Caki2 (cell line): ENCODE data around the gene TRIM63. TPM values are rescaled to one million over a fixed set of nuclear protein-coding genes. Genes with fewer than 3 reads are reported as not detected.
"Not testable (repeated sequence)": the region's sequence is repeated elsewhere in the genome, so short reads cannot be mapped to it uniquely, and the experiment has no call there.

ENCODE experiments used
- DNase-seq: peaks from one replicate; pipeline ENCODE4 v3.0.0-alpha.2; 2015; ENCODE audit warnings: low read depth
- in situ Hi-C: cut with HindIII; loops from 2 replicates; pipeline ENCODE4 v1.10.0; 2016; ENCODE audit warnings: low sequenced_read_pairs, low pct_unique_long_range_greater_than_20kb, mixed read lengths
- total RNA-seq: library from RNA; depleted of rRNA; stranded (reverse); fragments of >200 nt; shearing (Covaris generic); gene quantifications from 2 replicates; pipeline ENCODE4 v1.2.3, GENCODE V29; 2014; ENCODE audit warnings: low replicate concordance; rRNA removed

Gene TRIM63
- not detected in 2 replicates for total RNA-seq

DNA sequence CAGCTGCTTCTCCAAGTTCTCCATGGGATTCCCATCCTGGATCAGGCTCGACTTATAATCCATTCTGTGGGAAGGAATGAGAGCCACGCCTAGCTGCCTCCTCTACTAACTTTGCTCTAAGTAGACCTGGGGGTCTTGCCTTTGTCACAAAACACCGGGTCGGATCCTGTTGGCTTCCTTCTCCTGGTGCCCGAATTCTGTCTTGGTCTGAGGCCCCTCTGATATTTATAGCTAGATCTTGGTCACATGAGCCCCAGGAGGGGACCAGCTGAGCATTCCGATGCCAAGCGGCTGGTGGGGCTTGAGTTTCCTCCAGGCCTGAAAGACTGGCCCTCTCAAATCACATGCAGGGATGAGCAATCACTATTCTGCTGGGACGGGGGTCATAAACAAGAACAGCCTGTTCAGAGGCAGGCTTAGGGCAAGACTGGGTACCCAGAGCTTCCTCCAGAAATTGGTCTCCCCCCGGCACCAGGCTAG is at the start of gene TRIM63:
Gene TRIM63, minus strand, starts transcription at position 199 of the 480 bp plus-strand sequence. Its CDS starts 136 bp downstream, at position 63.
- DNase-seq: no peak
- in situ Hi-C loops: no loop called here

DNA sequence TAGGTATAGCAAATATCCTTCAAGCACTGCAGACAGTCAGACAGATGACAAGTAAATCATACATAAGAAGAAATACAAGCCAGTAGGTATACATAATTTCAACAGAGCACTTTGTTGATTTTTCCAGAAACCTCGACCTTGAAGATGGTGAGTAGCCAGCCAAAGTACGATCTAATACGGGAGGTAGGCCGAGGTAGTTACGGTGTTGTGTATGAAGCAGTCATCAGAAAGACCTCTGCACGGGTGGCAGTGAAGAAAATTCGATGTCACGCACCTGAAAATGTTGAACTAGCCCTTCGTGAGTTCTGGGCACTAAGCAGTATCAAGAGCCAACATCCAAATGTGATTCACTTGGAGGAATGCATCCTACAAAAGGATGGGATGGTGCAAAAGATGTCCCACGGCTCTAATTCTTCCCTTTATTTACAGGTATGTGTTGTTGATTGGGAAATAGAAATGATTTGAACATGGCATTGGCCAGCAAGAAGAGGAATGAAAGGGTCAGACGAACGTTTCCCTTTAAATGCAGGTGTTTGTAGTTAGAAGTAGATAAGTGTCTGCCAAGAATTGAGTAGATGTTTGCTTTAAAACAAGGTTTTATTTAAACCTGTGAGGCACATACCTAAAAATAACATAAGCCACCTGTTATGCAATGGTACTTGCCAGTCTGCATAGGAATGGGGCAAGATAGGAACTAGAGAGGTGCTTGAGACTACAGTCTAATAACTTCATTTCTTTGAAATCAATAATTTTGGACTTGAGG is 46.9 kb upstream of the TRIM63 start:
- in situ Hi-C loops: no loop called here
- no peak for DNase-seq

DNA sequence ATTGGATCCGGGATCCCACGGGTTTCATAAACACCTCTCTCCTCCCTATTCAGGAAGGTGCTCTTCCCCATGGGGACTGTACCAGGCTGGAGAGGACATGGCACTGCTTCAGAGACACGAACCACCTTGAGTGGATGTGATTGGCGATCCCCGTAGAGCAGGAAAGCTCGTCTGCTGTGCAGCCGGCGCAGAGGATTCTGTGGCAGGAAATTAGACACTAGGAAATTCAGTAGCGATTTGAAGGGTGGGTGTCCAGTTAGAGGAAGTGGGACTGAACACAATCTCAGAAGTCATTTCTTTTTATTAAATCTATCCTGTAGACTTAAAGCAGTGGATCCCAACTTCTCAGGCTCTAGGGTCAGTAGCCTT is 45.0 kb upstream of the TRIM63 start:
- no peak for DNase-seq
- in situ Hi-C loops: no loop called here

DNA sequence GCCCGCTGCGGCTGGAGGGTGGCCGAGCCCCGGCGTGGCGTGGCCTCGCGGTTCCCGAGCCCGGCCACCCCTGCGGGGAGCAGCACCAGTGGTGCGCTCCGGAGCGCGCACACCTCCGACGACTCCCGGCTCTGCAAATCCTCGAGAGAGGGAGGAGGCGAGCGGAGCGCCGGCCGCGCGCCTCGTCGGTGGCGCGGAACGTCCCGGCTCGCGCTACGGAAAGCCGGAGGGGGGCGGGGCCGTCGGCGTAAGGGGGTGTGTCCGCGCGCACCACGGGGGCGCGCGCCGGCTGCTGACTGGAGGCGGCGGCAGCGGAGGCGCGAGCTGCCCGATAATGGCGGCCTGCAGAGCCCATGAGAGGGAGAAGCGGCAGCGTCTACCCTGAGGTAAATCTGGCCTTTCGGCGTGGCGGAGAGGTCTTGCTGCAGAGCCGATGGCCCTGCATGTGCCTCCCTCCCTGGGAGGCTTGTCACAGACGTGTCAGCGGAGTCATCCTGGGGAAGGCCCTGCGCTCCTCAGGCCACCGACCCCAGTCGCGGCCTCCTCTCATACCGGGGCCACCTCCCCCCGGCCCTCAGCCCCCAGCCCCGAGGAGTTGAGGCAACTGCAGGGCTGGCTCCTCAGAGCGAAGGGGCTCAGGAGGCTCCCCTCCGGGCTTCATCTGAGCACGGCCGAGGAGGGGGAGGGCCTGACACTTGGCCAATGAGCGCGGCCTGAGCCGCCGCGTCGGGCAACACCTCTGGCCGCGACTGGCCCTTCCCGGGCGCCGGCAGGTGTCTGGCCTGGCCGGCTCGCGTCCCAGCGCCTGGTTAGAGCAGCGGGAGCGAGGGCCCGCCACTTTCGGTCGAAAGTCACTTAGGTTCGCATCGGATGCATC is 44.3 kb upstream of the TRIM63 start, which contains the start of gene PDIK1L:
Gene PDIK1L, plus strand, starts transcription at position 295 of the 877 bp plus-strand sequence. CDS start 2,485 bp downstream, outside the sequence.
- DNase-seq: peak; percentile 96
- in situ Hi-C loops: no loop called here

DNA sequence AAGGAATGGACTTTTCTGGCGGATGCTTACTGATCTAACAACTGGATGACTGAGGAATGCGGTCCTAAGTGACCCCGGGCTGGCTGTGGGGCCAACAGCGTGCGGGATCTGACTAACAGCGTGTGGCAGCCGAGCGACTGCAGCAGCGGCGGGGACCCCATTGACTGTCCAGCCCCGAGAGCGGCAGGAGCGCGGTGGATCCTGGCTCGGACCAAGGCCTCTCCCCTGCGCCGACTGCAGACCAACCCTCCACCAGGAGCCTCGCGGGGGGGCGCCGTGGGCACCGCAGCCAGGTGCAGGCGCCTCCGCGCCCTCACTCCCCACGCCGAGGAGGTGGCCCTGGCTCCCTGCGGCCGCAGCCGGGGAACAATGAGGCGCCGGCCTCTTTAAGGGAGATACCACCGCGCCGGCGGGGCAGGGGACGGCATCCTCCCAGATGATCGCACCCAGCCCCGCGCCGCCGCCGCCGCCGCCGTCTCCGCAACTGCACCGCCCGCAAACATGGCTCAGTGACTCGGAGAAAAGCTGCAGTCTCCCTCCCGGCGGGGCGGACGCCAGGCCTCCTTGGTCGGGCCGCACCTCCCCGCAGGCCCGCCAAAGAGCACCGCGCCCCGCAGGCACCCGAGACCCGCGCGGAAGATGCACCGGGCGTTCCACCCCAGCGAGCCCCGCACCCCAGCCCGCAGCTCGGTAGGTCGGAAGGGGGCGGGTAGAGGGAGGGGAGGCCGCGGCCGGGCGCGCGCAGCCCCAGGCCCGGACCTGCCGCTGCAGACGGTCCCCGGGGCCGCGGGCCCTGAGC is 43.5 kb upstream of the TRIM63 start:
- DNase-seq: peak; percentile 76
- in situ Hi-C loops: no loop called here

DNA sequence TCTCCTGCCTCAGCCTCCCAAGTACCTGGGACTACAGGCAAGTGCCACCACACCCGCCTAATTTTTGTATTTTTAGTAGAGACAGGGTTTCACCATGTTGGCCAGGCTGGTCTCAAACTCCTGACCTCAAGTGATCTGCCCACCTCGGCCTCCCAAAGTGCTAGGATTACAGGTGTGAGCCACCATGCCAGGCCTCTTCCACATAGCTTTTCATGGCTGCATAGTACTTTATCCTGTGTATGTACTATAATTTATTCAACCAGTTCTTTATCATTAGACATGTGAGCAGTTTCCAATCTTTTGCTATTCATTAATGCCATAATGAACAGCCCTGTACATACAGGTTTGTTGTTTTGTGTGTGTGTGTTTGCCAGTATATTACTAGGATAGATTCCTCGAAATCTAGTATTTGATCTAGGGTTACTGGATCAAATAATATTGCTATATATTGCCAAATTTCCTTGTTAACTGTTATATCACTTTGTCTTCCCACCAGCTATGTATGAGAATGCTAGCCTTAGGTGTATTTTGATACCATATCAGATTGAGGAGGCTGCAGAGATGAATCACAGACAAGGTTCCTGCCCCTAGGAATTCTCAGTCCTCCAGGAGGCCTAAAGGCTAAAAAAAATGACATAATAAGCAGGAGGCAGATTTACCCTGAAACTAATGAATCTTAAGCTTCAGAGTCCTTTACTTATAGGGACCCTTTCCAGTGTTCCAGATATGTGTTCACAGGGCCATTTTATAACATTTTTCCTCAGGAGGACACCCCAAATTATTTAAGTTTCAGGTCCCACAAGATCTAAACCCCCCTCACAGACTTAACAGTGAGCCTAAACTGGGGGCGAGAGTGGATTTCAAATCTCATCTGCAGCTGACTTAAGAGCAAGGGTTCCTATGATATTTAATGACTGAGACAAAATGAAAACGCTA is 42.1 kb upstream of the TRIM63 start:
- no peak for DNase-seq
- in situ Hi-C loops: loop anchor here (10.0 kb wide), 1 partner anchor 125 kb away; the partner anchor contains the start of gene CEP85

DNA sequence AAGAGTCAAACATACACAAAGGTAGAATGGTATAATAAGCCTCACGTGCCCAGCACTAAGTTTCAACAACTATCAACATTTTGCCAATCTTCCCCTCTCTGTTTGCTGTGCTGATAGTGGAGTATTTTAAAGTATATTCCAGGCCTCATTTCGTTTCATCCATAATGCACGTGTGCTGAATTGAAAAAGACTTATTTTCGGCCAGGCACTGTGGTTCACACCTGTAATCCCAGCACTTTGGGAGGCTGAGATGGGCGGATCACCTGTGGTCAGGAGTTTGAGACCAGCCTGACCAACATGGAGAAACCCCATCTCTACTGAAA is 37.8 kb upstream of the TRIM63 start:
- DNase-seq: not testable (repeated sequence)
- in situ Hi-C loops: loop anchor here (10.0 kb wide), 1 partner anchor 130 kb away; the partner anchor contains the start of gene CEP85

DNA sequence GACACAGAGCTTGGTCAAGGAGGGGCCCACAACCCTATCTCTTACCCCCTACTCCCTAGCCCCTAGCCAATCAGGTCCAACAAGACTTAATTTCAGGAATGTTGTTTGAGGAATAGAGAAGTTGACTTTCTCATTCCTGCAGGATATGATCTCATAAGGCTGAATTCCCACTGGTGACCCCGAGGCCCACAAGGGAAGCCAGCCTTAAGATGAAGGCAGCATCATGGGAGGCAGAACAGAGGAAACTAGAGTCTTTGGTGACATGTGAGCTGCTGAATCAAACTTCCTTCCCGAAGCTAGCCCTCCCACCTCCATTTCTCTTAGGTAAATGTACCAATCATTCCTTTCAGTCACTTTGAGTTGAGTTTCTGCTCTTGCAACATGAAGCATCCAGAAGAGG is 35.1 kb upstream of the TRIM63 start:
- in situ Hi-C loops: loop anchor here (10.0 kb wide), 1 partner anchor 132 kb away; the partner anchor contains the start of gene CEP85

DNA sequence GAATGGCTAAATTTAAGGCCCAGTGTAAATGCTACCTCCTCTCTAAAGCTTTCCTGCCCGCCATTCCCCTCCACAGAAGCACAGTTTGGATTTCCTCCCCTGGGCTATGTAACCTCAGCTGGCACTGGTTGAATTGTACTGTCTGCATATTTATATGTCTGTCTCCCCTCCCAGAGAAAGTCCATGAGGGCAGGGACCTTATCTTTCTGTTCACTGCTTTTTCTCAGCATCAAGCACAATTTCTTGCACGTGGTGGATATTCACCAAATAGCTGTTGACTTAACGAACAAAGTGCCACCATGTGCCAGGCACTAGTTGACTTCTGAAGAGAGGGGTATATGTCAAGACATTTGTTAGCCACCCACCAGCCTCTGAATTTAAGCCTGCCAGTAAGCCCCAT is 34.7 kb upstream of the TRIM63 start:
- no peak for DNase-seq
- in situ Hi-C loops: loop anchor here (10.0 kb wide), 1 partner anchor 133 kb away; the partner anchor contains the start of gene CEP85

More for the DNA sequence above, 35.1 kb upstream of the TRIM63 start:
- DNase-seq: no peak

DNA sequence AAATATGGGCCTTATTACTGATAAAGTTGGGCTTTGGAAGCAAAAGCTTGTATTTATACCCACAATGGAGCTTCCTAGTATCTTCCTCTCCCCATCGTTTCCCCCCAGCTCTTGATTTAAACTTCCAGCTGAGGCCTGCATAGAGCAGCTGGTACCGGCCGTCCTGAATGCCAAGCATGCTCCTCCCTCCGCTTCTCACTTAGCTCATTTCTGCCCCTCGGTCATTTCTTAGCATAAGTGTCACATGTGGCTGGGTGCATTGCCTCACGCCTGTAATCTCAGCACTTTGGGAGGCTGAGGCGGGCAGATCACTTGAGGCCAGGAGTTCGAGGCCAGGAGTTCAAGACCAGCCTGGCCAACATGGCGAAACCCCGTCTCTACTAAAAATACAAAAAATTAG is 32.8 kb upstream of the TRIM63 start:
- in situ Hi-C loops: loop anchor here (10.0 kb wide), 1 partner anchor 135 kb away; the partner anchor contains the start of gene CEP85

DNA sequence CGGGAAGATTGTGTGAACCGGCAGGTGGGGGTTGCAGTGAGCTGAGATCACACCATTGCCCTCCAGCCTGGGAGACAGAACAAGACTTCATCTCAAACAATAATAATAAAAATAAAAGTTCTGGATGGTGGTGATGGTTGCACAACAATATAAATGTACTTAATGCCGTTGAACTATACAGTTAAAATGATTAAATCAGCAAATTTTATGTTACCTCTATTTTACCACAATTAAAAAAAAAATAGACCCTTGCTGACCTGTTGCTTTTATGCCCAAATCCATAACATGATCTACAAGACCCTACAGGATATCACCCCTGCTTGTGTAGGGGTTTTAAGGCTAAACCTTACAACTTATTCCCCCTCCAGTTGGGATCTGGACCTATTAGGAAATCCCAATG is 32.4 kb upstream of the TRIM63 start:
- no peak for DNase-seq
- in situ Hi-C loops: loop anchor here (10.0 kb wide), 1 partner anchor 135 kb away; the partner anchor contains the start of gene CEP85

More for the DNA sequence above, 32.8 kb upstream of the TRIM63 start:
- DNase-seq: not testable (repeated sequence)

DNA sequence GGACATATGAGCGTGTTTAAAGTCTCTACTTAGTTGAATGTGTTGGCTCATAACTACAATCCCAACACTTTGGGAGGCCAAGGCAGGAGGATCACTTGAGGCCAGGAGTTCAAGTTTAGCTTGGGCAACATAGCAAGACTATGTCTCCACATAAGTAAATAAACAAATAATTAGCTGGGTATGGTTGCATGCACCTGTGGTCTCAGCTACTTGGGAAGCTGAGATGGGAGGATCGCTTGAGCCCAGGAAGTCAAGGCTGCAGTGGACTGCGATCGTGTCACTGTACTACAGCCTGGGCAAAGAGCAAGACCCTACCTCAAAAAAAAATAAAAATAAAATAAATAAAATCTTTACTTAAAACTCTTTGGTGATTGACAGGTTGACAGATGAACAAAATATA is 31.2 kb upstream of the TRIM63 start:
- no peak for DNase-seq
- in situ Hi-C loops: no loop called here

DNA sequence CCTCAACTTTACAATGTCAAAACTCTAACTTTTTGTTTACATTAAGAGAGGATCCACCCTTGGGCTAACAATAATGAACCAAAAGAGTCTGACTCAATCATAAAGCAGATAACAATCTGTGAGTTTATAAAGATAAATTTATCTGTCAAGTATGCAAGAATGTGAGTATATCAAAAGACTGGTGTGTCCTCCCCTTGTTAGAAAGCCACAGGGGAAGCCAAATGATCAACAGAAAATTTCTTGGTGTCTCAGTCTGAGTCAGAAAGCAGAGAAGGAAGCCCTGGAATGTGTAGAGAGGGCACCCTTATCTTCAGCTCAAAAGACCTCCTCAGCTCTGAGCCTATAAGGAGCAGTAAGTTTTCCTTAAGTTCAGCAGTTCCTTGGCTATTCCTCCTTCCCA is 30.3 kb upstream of the TRIM63 start:
- DNase-seq: peak; percentile 31
- in situ Hi-C loops: no loop called here

DNA sequence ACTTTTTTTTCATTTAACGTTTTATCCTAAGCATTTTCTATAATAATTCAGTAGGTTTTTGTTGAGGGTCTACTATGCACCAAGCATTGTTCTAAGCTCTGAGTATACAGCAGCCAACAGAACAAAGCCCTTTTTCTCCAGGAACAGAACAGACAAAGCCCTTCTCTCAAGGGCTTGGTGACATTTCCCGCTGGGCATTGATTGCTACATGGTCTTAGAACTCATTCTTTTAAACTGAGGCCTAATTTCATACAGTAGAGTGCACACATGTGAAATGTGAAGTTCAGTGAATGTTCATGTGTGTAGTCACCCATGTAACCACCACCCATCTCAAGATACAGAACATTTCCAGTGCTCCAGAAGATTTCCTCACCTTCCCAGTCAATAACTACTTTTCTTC is 29.0 kb upstream of the TRIM63 start:
- in situ Hi-C loops: no loop called here
- no peak for DNase-seq

DNA sequence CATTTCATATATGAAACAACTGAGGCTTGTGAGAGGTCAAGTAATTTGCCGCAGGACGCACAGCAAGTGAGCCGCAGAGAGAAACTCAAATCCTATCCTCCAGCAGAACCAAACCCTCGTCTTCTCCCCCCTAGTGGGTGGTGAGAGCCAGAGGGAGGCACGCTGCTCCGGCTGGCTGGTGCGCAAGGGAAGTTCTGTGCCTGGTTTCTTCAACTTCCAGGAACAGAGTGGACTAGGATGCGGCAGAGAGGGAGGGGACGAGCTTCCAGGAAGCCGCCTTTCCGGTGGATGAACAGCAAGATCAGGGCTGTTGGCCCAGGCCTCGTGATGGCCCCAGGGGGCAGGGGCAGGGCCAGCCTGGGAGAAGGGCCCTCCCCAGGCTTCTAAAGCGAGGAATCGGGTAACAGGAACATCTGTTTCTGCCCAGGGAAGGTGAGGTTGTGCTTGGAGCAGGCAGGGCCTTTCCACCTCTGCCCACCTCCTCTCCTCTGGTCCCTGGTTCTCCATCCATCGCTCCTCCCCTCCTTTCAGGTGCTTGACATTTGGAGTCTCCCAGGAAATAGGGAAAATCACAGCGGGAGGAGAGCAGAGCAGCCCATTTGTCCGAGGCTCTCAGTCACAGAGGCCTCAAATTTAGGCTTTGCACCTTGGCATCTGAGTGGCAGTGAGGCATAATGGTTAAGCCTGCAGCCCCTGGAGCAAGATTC is 27.4 kb upstream of the TRIM63 start:
- in situ Hi-C loops: no loop called here
- no peak for DNase-seq

DNA sequence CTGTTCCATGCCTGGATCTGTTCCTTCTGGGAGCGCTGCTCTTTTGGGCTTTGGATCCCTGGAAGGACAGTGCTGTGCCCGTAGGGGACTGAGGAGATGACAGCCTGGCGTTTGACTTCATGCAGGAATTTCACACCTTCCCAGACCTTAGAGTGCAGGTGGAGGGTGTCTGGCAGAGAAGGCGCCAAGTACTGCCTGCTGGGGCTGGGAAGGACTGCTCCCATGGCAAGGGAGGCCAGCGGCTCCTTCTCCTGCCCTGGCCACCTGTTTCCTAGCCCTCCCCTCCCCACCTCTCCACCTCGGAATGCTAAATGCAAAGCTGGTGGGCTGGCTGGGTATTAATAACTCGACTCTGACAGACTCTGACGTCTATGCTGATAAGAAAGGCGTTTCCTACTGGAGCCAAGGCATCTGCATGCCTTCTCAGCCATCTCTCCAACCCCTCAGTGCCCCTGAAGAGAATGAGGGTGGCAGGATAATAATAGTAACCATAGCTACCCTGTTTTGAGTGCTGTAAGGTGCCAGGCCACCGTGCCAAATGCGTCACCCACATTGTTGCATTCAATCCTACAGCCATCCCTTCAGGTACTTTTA is 26.7 kb upstream of the TRIM63 start:
- no peak for DNase-seq
- in situ Hi-C loops: no loop called here
